IPS DF 19.7 (cell line): ENCODE data around the gene AKIRIN2.

ENCODE experiments used
- DNase-seq: peaks from one replicate; pipeline ENCODE4 v3.0.0-alpha.2; 2013; ENCODE audit warnings: low read depth, low spot score

Gene AKIRIN2

GRCh38 chr6:87701676-87702588 lies at the start of gene AKIRIN2:
Gene AKIRIN2 (minus strand): TSS chr6:87702233. CDS start chr6:87701684, 549 bp downstream.
- peak; percentile 97 for DNase-seq

- no peak for DNase-seq
These were observed 45.6 kb upstream of the AKIRIN2 start for GRCh38 chr6:87747646-87748045.

DNA sequence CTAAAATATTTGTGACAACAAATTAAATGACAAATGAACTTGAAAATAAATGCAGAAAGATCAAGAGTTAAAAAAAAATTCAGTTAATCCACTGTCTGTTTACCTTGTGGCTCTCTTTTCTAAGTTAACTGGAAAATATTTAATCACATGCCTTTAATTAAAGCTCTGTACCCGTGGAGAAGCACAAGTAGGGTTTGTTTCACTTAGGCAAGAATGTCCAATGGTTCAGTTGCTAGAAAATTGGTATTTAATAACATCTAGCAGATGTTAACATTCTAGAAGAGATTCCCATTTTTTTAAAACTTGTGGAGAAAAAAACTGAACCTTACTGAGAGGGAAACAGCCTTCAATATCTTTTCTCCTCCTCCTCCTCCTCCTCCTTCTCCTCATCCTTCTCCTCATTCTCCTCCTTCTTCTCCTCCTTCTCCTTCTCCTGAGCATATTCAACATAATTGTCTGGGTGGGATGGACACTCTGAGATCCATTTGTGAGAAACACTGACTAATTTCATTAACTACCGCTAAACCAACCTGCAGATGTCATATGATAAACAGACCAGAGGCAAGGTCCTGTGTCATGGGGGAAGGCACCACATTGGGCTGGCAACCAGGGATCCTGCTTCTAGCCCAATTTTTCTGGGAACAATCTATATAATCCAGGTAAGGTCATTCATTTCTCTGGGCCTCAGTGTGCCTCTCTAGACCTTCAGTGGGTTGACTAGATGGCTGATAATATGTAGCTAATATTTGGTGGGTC lies 44.1 kb upstream of the AKIRIN2 start:
- no peak for DNase-seq

GRCh38 chr6:87743454-87743853 lies 41.4 kb upstream of the AKIRIN2 start:
- DNase-seq, result no peak

- DNase-seq, result no peak
These were observed 40.1 kb upstream of the AKIRIN2 start for GRCh38 chr6:87742106-87742505.

GRCh38 chr6:87741001-87741650 lies 39.1 kb upstream of the AKIRIN2 start:
- DNase-seq, result no peak

- no peak for DNase-seq
These were observed 36.7 kb upstream of the AKIRIN2 start for GRCh38 chr6:87738744-87739143.

DNA sequence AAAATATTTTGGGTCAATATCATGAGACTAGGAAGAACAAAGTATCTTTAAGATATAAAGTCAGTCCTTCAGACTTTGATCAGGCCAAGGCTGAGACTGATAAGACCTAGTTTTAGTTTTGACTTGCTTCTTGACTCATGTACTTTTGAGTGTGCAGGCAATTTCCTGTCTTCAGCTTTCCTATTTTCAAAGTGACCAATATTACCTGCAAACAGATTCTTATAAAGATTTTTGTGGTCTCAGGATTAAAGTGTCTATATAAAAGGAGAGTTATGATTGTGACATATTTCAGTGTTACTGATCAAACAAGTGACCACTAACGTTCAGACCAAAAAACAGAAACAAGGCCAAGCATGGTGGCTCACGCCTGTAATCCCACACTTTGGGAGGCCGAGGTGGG lies 36.0 kb upstream of the AKIRIN2 start:
- no peak for DNase-seq

GRCh38 chr6:87736809-87737540 lies 34.9 kb upstream of the AKIRIN2 start:
- no peak for DNase-seq

DNA sequence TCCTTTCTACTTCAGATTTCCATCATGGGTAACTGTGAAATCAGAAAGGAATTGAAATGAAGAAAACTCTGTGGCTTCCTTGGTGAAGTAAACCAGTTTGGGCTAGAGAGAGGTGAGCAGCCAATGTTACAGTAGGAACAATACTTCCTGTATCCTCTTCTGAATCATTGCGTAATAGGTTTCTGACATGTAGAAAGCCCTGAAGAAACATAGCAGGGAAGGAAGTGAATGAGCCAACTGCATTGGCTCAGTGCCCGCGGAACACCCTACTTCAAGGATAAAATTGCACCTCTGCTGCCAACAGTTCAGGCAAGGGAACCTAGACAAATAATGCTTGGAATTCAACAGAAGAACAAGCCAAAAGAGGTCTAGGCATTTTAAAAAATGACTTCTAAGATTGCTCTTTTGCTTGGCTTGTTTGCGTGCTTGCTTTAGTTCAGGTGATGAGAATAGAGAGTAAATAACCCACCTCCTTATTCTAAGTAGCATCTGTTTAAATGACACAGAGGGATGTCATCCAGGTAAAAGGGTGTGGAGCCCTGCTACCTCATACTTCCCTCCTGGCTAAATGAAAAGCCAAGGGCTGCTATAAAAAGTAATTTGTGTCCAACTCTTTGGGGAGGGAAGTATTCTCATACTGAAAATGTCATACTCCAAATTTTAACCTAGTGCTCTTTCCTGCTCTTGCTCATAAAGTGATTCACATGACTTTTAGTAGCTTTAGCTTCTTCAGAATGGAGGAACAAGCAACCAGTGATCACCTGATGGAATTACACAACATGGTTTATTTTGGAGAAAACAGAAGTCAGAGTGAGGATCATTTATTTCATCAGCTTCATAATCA lies 30.0 kb upstream of the AKIRIN2 start:
- DNase-seq, result no peak

GRCh38 chr6:87731080-87731479 lies 29.0 kb upstream of the AKIRIN2 start:
- no peak for DNase-seq

DNA sequence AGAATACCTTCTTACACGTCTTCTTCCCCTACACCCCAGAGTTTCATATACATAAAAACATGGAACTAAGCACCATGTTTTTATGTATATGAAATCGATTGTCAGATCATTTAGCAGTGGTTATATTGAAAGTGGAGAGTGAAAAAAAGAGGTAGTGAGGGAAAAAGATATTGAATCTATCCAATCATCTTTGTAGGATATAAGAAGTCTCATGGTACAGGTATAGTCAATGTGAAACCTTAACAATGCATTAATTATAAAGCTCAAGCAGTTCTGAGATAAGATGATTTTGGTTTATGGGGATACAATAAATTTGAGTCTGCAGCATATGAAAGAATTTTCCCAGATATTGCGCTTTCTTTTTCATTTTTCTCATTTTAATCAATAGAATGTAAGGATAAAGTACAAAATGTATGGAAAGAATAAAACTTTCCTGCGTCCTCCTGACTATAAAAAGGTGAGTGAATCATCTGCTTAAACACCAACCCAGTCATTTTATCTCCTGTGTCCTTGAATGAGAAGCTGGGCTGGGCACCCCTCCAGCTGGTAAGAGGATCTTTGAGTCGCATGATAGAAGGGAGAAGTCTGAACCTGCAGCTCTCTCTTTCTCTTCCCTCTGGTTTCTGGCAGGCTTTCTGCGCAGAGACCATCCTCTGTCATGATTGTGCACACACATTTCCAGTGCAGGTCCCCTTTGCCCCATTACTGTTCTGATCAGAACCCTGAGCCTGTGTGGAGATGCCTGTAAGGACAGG lies 28.1 kb upstream of the AKIRIN2 start:
- DNase-seq, result no peak

GRCh38 chr6:87728706-87729105 lies 26.7 kb upstream of the AKIRIN2 start:
- DNase-seq, result no peak

GRCh38 chr6:87724983-87725811 lies 23.2 kb upstream of the AKIRIN2 start:
- no peak for DNase-seq

GRCh38 chr6:87723170-87724078 lies 21.4 kb upstream of the AKIRIN2 start:
- peak; percentile 75 for DNase-seq

DNA sequence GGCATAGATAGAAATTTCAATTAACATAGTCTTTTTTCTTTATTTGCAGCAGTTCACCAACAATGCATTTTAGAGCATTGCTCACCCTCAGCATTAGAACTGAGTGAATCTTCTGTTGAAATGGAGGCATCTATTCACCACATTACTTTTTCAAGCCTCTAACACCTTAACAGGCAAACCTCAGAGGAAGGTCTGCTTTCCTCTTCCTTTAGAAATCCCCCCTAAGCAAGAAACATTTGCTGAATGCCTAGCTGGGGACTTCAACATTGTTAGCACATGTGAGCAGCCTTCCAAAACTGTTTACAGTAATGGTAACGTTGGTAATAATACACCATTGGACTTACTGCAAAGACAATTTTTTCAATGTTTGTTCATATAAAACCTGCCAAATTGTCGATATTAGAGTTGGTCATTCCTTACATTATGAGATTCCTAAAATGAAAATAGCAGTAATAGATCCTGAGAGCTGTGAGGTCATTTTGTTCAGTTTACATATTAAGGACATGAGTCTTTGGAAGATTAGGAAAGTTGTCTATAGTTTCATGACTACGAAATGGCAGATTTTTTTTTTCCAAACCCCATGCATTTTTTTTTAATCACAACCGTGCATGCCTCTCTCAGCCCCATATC lies 20.6 kb upstream of the AKIRIN2 start:
- DNase-seq, result no peak

DNA sequence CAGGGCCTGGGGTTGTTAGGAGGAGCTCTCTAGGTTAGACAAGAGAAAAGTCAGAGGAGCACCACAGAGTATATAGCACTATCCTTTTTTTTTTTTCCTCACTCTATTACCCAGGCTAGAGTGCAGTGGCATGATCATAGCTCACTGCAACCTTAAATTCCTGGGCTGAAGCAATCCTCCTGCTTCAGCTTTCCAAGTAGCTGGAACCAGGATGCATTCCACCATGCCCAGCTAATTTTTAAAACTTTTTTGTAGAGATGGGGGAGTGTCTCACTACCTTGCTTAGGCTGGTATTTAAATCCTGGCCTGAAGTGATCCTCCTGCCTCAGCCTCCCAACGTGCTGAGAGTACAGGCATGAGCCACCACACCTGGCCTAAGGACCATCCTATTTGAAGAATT lies 19.3 kb upstream of the AKIRIN2 start:
- DNase-seq, result no peak
